HG02571 (cell line): Measurements from ENCODE around the gene GLRX3.
"Not testable (repeated sequence)": the region's sequence is repeated elsewhere in the genome, so short reads cannot be mapped to it uniquely, and the experiment has no call there.

Experiments
- ATAC-seq: cut with Tn5 transposase; IDR thresholded peaks from one replicate; pipeline ENCODE4 v1.9.1; 2021; ENCODE audit warnings: mild to moderate bottlenecking, moderate library complexity; ENCODE audit not compliant: unreplicated experiment

Gene GLRX3

GRCh38 chr10:130136226-130137089, at the start of gene GLRX3:
TSS of gene GLRX3 (plus strand) at chr10:130136391. CDS start at chr10:130136421, 30 bp downstream.
- peak; percentile 89 for ATAC-seq

GRCh38 chr10:130090565-130090964, 45.6 kb upstream of the GLRX3 start:
- not testable (repeated sequence) for ATAC-seq

GRCh38 chr10:130099344-130099743, 36.8 kb upstream of the GLRX3 start:
- no peak for ATAC-seq

- no peak for ATAC-seq
Observed at GRCh38 chr10:130105724-130106123, 30.5 kb upstream of the GLRX3 start.

GRCh38 chr10:130108146-130108545, 28.0 kb upstream of the GLRX3 start:
- not testable (repeated sequence) for ATAC-seq

GRCh38 chr10:130108934-130109604, 27.1 kb upstream of the GLRX3 start:
- no peak for ATAC-seq

GRCh38 chr10:130109796-130110245, 26.4 kb upstream of the GLRX3 start:
- ATAC-seq = no peak

- ATAC-seq = peak; percentile 81
Observed at GRCh38 chr10:130110246-130111112, 25.7 kb upstream of the GLRX3 start, which contains the start of gene C10orf143. TSS of gene C10orf143 (minus strand) at chr10:130110830. CDS start at chr10:130110772, 58 bp downstream.

GRCh38 chr10:130111113-130111851, 24.9 kb upstream of the GLRX3 start:
- peak; percentile 91 for ATAC-seq

- ATAC-seq = no peak
Observed at GRCh38 chr10:130111852-130112180, 24.4 kb upstream of the GLRX3 start.

GRCh38 chr10:130112821-130113220, 23.4 kb upstream of the GLRX3 start:
- ATAC-seq = no peak

GRCh38 chr10:130116942-130117341, 19.2 kb upstream of the GLRX3 start:
- ATAC-seq = not testable (repeated sequence)

- not testable (repeated sequence) for ATAC-seq
Observed at GRCh38 chr10:130117535-130117934, 18.7 kb upstream of the GLRX3 start.

- no peak for ATAC-seq
Observed at GRCh38 chr10:130121486-130122079, 14.6 kb upstream of the GLRX3 start.

- ATAC-seq = peak; percentile 90
Observed at GRCh38 chr10:130127364-130128061, 8.7 kb upstream of the GLRX3 start.

GRCh38 chr10:130128062-130128781, 8.0 kb upstream of the GLRX3 start:
- no peak for ATAC-seq

GRCh38 chr10:130128922-130129321, 7.3 kb upstream of the GLRX3 start:
- ATAC-seq = no peak

- ATAC-seq = no peak
Observed at GRCh38 chr10:130135676-130136225, 440 bp upstream of the GLRX3 start.
